ENCODE data around the gene OSBPL2. TPM values are rescaled to one million over a fixed set of nuclear protein-coding genes. Genes with fewer than 3 reads are reported as not detected.

Gene OSBPL2
- total and polyA plus RNA-seq, 9 of the 15 experiments (the other 6 are each of a cell fraction or from before 2014, with no cell fraction given), result 2.5 to 25.6 (median 14.1) TPM

DNA sequence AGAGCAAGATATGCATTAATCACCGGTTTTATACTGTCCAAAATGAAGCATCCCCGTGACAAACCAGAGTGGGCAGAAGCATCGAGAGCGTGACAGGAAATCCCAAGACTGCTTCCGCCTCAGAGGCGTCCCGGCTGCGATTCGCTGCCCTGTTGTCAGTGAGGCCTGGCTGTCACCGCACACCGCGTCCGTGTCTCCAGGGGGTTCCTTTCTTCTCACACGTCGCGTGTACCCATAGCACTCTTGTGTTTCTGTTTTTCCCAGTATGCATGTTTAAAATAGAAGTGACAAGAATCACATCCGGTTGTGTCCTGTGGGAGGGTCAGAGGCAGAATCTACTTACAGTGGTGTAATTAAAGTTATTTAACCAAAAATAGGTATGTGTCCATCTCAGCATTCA lies 56.2 kb downstream of the OSBPL2 start (continued):
- TF ChIP-seq, protein P1, sequence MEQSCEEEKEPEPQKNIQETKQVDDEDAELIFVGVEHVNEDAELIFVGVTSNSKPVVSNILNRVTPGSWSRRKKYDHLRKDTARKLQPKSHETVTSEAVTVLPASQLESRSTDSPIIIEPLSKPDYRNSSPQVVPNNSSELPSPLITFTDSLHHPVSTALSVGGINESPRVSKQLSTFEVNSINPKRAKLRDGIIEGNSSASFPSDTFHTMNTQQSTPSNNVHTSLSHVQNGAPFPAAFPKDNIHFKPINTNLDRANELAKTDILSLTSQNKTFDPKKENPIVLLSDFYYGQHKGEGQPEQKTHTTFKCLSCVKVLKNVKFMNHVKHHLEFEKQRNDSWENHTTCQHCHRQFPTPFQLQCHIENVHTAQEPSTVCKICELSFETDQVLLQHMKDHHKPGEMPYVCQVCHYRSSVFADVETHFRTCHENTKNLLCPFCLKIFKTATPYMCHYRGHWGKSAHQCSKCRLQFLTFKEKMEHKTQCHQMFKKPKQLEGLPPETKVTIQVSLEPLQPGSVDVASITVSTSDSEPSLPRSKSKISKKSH (CRISPR knock-in tag; IDR thresholded peaks at IDR 0.05), result no peak
- TF ChIP-seq FOXP1 (CRISPR knock-in tag; IDR thresholded peaks at IDR 0.05) (no peak), TAF7 (tag; IDR thresholded peaks at IDR 0.05) (no peak), HNRNPUL1 (IDR thresholded peaks at IDR 0.05; ENCODE audit: low read length) (no peak), TGIF2 (CRISPR knock-in tag; IDR thresholded peaks at IDR 0.05) (no peak)

DNA sequence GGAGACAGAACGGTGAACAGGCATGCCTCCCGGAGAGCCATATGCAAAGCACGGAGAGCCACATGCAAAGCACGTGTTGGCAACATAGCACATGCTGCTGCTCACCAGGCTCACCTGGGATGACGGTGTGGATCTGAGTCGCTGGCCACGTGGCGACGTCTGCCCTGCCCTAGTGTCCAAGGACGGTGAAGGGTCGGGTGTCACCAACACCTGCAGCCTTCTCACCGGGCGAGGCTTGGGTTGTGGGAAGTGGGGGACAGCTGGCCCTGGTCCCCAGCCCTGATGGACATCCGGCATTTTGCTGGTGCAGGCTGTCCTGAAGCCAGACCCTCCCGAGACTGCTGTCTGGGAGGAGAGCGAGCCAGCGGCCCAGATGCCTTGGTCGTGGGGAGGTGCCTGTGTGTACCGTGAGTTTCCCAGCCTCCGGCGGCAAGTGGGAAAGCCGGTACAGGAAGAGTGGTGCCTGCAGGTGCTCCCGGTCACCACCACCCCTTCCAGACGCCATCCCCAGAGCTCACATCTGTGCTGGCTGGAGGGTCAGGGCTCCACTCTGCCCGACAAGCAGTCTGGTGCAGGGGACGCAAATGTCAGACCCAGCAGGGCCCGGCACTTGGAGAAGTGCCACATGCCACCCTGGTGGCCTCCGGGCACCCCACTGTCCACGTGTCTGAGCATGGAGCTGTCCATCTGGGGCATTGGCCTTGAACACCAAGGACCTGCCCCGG lies 58.6 kb downstream of the OSBPL2 start:
- no peaks in the 10 kb centered on the region for H3K27me3 ChIP-seq (ENCODE audit: control insufficient read depth in 2 of 2, insufficient read depth in 2 of 2, low read length in 2 of 2)
- WGBS (ENCODE audit: insufficient coverage, low coverage, missing lambda C conversion rate), result 76% methylated on average over 25 of the region's 30 CpGs
- H2AFZ ChIP-seq (ENCODE audit: low read depth, low read length), result no peak overlapping the region
- peaks cover 20% of the 10 kb centered on the region; the same call in 2 of the 3 replicates for H3K36me3 ChIP-seq (ENCODE audit: control insufficient read depth, insufficient read depth, low read length)
- no peaks in the 10 kb centered on the region for H4K20me1 ChIP-seq (replicated peaks; ENCODE audit: control insufficient read depth, insufficient read depth, low read length)
- no peak overlapping the region for H3K27ac ChIP-seq (ENCODE audit: extremely low read depth, low read depth, low read length)
- H3K9me1 ChIP-seq (ENCODE audit: control insufficient read depth, insufficient read depth, low read length), result no peaks in the 10 kb centered on the region
- POLR2A ChIA-PET, result no interaction called here
- H3K4me3 ChIP-seq, result no peak overlapping the region
- no TSS peak for BruUV-seq (replicated peaks)
- no peak for DNase-seq (ENCODE audit: extremely low read depth in 1 of 4, low spot score in 3 of 4)
- intact Hi-C loops (cut with micrococcal nuclease) (no loop called here), in situ Hi-C loops (cut with MboI) (no loop called here)
- TF ChIP-seq HOXB6 (CRISPR knock-in tag; IDR thresholded peaks at IDR 0.05; ENCODE audit: borderline replicate concordance) (no peak), GABPB2 (CRISPR knock-in tag; conservative IDR thresholded peaks at IDR 0.05) (no peak), HIVEP1 (CRISPR knock-in tag; IDR thresholded peaks at IDR 0.05) (no peak), POLR2G (IDR thresholded peaks at IDR 0.05; ENCODE audit: low read depth, low read length) (peak; percentile 63)
- H3K79me2 ChIP-seq (ENCODE audit: control insufficient read depth, insufficient read depth, low read length), result no peaks in the 10 kb centered on the region
- no peak for FAIRE-seq
- CTCF ChIA-PET (ENCODE audit: low intra/inter-chr PET ratio), result no interaction called here
- no peaks in the 10 kb centered on the region for H3K9me3 ChIP-seq (replicated peaks; ENCODE audit: control insufficient read depth, insufficient read depth, low read depth, low read length)
- no peak overlapping the region for H3K4me2 ChIP-seq (ENCODE audit: insufficient read depth, low read length)
- H3K9ac ChIP-seq (ENCODE audit: insufficient read depth in 1 of 2, low read depth in 2 of 2, low read length in 2 of 2), result peak overlapping the region in 1 of 2 experiments; percentile 70; a peak in 1 of 4 replicates
- H3K4me1 ChIP-seq (replicated peaks in 1 of 2; ENCODE audit: control insufficient read depth in 2 of 2, insufficient read depth in 2 of 2, low read length in 2 of 2), result peaks cover 0 to 27% of the 10 kb centered on the region in 2 experiments; a peak in 2 of 5 replicates
- ATAC-seq, result no peak

Measured in K562 (cell line).